ENCODE measurements around the gene UCKL1.

Gene UCKL1

DNA sequence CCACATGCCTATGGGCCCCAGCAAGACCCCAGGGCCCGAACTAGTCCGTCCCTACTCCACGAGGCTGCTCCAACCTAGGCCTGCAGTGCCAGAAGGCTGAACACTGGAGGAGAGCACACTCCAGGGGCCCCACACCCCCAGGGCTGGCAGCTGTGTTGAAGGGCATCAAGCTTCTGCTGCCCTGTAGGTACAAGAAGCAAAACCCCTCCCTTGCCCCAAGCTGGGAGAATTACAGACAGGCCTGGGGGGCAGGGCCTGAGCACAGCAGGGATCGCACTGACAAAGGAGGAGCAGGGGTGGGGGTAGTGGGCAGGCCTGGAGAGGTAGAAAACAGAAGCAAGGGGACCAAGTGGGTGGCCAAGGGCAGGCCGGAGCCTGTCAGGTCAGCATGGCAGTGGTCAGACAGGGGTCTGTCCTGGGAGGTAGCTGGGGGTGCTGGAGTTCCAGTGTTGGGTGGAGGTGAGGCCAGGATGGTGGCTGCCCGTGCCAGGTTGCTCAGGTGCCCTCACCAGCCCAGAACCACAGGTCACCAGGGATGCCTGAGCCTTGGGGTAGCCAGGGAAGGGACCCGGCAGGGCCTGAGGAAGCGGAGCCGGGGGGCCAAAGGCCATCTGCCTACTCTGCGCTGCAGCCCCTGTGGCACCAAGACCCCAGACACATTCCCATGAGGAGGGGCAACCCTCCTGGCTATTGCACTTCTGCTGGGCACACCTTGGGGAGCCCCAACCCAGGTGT is 2.9 kb upstream of the UCKL1 start:
- no peak for ATAC-seq (ENCODE audit: low read depth)

GRCh38 chr20:63958471-63958870 is 2.3 kb upstream of the UCKL1 start:
- no peak for DNase-seq (ENCODE audit: low spot score)
- Histone ChIP-seq H3K27me3 (ENCODE audit: insufficient read depth, poor library complexity, severe bottlenecking) (no peaks in the 10 kb centered on the region), H3K9me3 (ENCODE audit: severe bottlenecking) (no peaks in the 10 kb centered on the region), H3K36me3 (ENCODE audit: low read depth) (peaks cover 38% of the 10 kb centered on the region), H3K4me3 (ENCODE audit: severe bottlenecking) (no peak overlapping the region), H3K4me1 (ENCODE audit: insufficient read depth, poor library complexity, severe bottlenecking) (peaks cover 14% of the 10 kb centered on the region), H3K27ac (ENCODE audit: poor library complexity, severe bottlenecking) (peak overlapping the region; percentile 74)
- ATAC-seq (ENCODE audit: low read depth): no peak
- TF ChIP-seq, protein P1, sequence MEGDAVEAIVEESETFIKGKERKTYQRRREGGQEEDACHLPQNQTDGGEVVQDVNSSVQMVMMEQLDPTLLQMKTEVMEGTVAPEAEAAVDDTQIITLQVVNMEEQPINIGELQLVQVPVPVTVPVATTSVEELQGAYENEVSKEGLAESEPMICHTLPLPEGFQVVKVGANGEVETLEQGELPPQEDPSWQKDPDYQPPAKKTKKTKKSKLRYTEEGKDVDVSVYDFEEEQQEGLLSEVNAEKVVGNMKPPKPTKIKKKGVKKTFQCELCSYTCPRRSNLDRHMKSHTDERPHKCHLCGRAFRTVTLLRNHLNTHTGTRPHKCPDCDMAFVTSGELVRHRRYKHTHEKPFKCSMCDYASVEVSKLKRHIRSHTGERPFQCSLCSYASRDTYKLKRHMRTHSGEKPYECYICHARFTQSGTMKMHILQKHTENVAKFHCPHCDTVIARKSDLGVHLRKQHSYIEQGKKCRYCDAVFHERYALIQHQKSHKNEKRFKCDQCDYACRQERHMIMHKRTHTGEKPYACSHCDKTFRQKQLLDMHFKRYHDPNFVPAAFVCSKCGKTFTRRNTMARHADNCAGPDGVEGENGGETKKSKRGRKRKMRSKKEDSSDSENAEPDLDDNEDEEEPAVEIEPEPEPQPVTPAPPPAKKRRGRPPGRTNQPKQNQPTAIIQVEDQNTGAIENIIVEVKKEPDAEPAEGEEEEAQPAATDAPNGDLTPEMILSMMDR (IDR thresholded peaks at IDR 0.05; ENCODE audit: poor library complexity, severe bottlenecking): no peak

More for the DNA sequence above, 2.9 kb upstream of the UCKL1 start:
- Histone ChIP-seq H3K4me1 (ENCODE audit: insufficient read depth, poor library complexity, severe bottlenecking) (peaks cover 14% of the 10 kb centered on the region), H3K27ac (ENCODE audit: poor library complexity, severe bottlenecking) (peak overlapping the region; percentile 74), H3K4me3 (ENCODE audit: severe bottlenecking) (no peak overlapping the region), H3K36me3 (ENCODE audit: low read depth) (peaks cover 44% of the 10 kb centered on the region), H3K27me3 (ENCODE audit: insufficient read depth, poor library complexity, severe bottlenecking) (no peaks in the 10 kb centered on the region), H3K9me3 (ENCODE audit: severe bottlenecking) (no peaks in the 10 kb centered on the region)
- TF ChIP-seq, protein P1 (IDR thresholded peaks at IDR 0.05; ENCODE audit: poor library complexity, severe bottlenecking): no peak
- DNase-seq (ENCODE audit: low spot score): peak; percentile 83

- Histone ChIP-seq H3K4me3 (ENCODE audit: severe bottlenecking) (peak overlapping the region; percentile 88), H3K4me1 (ENCODE audit: insufficient read depth, poor library complexity, severe bottlenecking) (peaks cover 14% of the 10 kb centered on the region), H3K27me3 (ENCODE audit: insufficient read depth, poor library complexity, severe bottlenecking) (no peaks in the 10 kb centered on the region), H3K36me3 (ENCODE audit: low read depth) (peaks cover 32% of the 10 kb centered on the region), H3K27ac (ENCODE audit: poor library complexity, severe bottlenecking) (peak overlapping the region; percentile 74), H3K9me3 (ENCODE audit: severe bottlenecking) (no peaks in the 10 kb centered on the region)
- peak; percentile 49 for ATAC-seq (ENCODE audit: low read depth)
- DNase-seq (ENCODE audit: low spot score): peak; percentile 87
- TF ChIP-seq, protein P1 (IDR thresholded peaks at IDR 0.05; ENCODE audit: poor library complexity, severe bottlenecking): no peak
Observed at GRCh38 chr20:63957690-63958441, 1.6 kb upstream of the UCKL1 start.

DNA sequence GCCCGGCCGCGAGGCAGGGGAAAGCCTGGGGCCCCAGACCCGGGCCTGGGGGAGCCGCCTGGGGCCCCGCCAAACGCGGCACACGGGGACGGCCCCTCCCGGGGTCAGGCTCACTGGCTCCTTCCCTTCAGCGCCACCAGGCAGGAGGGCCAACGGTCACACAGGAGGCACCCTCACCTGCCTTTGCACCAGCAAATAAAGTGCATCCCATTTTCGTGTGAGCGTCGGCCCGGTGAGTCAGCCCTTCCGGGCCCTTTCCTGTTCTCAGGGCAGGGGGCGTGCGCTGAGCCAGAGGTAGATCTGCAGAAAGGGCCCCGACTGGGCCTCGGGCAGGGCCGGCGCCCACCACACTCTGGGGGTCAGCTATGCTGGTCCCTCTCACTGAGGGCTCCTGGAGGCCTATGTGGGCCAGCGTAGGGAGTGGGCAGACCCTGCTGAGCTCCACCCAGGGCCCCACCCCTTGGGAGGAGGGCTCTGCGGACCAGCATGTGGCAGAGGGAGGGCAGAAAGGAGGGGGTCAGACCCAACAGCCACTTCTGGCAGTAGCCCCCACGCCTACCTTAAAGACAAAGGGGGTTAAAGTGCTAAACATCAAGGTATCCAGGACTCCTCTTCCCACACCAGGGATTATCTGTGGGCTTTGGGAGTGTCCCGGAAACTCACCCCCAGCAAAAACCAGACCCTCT is 931 bp upstream of the UCKL1 start:
- DNase-seq (ENCODE audit: low spot score): peak; percentile 87
- TF ChIP-seq, protein P1 (IDR thresholded peaks at IDR 0.05; ENCODE audit: poor library complexity, severe bottlenecking): no peak
- Histone ChIP-seq H3K4me1 (ENCODE audit: insufficient read depth, poor library complexity, severe bottlenecking) (peaks cover 14% of the 10 kb centered on the region), H3K4me3 (ENCODE audit: severe bottlenecking) (peak overlapping the region; percentile 88), H3K27ac (ENCODE audit: poor library complexity, severe bottlenecking) (peak overlapping the region; percentile 74), H3K36me3 (ENCODE audit: low read depth) (peaks cover 25% of the 10 kb centered on the region), H3K27me3 (ENCODE audit: insufficient read depth, poor library complexity, severe bottlenecking) (no peaks in the 10 kb centered on the region), H3K9me3 (ENCODE audit: severe bottlenecking) (no peaks in the 10 kb centered on the region)
- peak; percentile 73 for ATAC-seq (ENCODE audit: low read depth)
